GM21447 (cell line): ENCODE data around the gene MMP26.
A peak's percentile ranks its signal among the peaks of the same experiment; 100 is the strongest.

Experiments used
- ATAC-seq: cut with Tn5 transposase; IDR thresholded peaks from one replicate; pipeline ENCODE4 v1.9.1; 2021; ENCODE audit not compliant: unreplicated experiment

Gene MMP26

GRCh38 chr11:4704054-4704789 is at the start of gene MMP26:
TSS of gene MMP26 (plus strand) at chr11:4704784.
- peak; percentile 50 for ATAC-seq

- ATAC-seq, result no peak
Observed at GRCh38 chr11:4658629-4659445, 45.7 kb upstream of the MMP26 start.

DNA sequence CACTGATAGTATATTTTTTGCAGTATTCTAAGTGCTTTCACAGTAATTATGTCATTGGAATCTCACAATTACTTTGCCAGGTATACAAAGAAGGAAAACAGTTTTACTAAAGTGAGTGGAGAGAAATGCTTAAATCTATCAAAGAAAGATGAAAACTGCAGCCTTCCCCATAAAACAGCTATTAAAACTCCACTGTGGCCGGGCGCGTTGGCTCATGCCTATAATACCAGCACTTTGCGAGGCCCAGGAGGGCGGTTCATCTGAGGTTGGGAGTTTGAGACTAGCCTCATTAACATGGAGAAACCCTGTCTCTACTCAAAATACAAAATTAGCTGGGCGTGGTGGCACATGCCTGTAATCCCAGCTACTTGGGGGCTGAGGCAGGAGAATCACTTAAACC is 41.7 kb upstream of the MMP26 start:
- no peak for ATAC-seq

GRCh38 chr11:4664183-4664582 is 40.4 kb upstream of the MMP26 start:
- no peak for ATAC-seq

- no peak for ATAC-seq
Observed at GRCh38 chr11:4664786-4665185, 39.8 kb upstream of the MMP26 start.

GRCh38 chr11:4665424-4665823 is 39.2 kb upstream of the MMP26 start:
- ATAC-seq, result no peak

DNA sequence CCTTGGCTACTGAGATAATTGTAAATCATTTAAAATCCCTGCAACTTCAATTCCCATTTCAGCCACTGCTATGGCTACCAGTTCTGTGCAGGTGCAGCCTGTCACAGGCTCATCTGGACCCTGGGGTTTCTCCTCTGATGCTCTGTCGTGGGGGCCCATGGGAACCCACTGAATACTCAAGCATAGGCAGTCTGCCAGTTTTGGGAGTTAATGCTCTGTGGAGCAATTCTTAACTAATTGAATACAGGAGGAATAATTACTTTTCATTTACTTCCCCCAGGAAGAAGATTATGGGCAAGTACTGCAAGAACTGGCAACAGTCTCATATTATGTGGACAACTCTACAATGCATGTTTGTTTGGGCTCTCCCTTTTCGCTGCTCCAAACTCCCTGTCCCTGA is 32.8 kb upstream of the MMP26 start:
- ATAC-seq, result no peak

GRCh38 chr11:4672470-4672869 is 32.1 kb upstream of the MMP26 start:
- no peak for ATAC-seq

- ATAC-seq, result no peak
Observed at GRCh38 chr11:4673781-4674180, 30.8 kb upstream of the MMP26 start.

GRCh38 chr11:4677948-4678347 is 26.6 kb upstream of the MMP26 start:
- no peak for ATAC-seq

DNA sequence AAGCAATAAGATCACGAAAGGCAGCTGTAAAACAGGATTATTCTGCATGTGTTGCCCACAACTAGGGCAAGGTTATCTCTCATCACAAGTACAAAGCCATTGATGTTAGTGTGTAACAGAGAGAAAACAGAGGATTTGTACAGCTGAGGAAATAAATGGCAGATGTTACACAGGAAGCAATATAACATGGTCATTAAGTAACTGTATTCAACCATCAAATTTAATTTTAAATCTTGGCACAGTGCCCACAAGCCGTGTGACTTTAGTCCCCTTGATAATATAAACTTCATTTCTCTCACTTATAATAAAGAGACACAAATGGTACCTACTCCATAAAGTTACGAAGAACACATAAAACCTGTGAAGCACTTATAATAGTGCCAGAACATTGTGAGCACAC is 24.2 kb upstream of the MMP26 start:
- ATAC-seq, result no peak

GRCh38 chr11:4682623-4683419 is 21.8 kb upstream of the MMP26 start:
- ATAC-seq, result no peak

DNA sequence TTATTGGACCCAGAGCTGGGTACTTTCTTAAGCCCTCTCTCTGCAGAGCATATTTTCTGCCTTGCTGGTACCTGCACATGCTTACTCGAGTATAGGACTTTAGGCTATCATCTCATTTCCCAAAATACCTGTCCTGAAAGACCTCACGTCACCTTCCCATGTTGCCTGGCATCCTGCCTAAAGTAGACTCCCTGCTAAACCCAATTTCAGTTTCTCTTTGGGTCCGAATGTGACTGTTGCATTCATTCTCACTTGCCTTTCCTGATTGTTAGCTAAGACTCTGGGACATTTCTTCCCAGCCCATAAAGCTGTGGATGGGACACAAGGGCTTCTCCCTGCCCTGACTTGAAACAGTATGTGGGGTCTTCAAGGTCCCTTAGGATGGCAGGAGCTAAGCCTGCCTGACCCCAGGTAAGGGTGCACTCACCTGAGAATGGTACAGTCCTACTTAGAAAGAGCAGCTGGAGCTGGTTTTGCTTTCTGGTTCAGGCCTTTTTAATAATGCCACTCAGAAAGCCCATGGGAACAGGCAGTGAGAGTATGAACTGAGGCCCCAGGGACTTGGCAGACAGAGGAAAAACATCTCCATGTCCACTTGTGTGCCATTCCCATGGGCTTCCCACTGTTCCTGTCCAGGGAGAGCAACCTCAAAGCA is 19.8 kb upstream of the MMP26 start:
- ATAC-seq, result no peak

GRCh38 chr11:4695442-4695841 is 9.1 kb upstream of the MMP26 start:
- ATAC-seq, result no peak

DNA sequence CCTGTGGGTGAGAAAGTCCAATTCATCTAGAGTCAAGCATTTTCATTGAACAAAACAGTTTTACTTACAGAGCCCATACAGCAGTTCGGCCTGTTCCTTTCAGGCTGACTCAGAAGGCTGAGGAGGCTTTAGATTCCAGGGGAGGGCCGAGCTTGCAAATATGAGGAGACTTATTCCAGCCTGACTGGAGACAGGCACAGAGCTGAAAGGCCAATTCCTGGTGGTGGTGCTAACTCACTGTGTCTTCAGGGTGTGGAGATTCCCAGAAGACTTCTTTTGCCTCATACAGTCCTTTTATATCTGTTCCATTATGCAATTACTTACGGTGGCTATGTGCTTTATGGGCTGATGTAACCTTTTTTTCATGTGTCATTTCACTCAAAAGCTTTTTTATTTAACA is 7.0 kb upstream of the MMP26 start, which contains the start of gene OR51E2:
TSS of gene OR51E2 (minus strand) at position 269 of the 400 bp plus-strand sequence. CDS start 15,142 bp downstream, outside the sequence.
- ATAC-seq, result no peak

- peak; percentile 85 for ATAC-seq
Observed at GRCh38 chr11:4699697-4700435, 4.7 kb upstream of the MMP26 start.

DNA sequence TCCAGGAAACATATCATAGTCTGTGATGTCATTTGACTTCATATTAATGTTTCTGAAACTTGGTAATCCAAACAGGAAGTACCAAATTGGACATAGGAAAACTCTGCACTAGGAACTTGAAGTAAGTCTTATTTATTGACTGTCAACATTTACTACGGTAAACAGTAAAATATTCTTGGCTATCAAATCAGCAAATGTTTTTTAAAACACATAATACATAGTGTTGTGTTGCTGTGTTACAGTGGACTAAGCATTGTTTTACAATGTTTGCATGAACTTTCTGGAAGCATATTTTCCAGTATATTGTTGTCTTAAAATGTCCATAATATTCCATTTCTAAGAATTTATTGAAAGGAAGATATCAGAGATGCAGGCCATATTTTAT is 4.2 kb upstream of the MMP26 start:
- no peak for ATAC-seq

- no peak for ATAC-seq
Observed at GRCh38 chr11:4704790-4705334, 278 bp downstream of the MMP26 start.

DNA sequence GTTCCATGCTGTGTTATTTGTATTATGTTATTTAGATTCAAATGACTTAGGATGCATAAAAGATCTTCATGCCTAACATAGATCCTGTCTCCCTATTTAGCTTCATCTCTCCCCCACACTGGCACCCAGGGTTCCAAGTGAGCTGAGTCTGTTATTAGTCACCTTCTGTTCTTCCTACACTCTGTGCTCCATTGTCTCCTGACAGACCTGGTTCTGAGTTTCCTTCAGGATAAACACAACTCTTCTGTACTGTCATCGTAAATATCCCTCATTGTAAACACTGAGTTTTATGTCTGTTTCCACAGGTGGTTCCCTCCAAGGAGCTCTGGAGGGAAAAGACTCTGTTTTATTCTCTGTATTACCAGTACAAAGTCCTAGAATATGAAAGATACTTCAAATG is 8.7 kb downstream of the MMP26 start:
- ATAC-seq, result no peak

- no peak for ATAC-seq
Observed at GRCh38 chr11:4714300-4714699, 9.7 kb downstream of the MMP26 start.
